CD4-positive, alpha-beta T cell treated with Interferon gamma for 1 hour (primary cell): ENCODE measurements around the gene LIG3.
"Not testable (repeated sequence)": the region's sequence is repeated elsewhere in the genome, so short reads cannot be mapped to it uniquely, and the experiment has no call there.

Experiments
- DNase-seq: peaks from one replicate; pipeline ENCODE4 v3.0.0-alpha.2; 2020

LIG3 gene

DNA sequence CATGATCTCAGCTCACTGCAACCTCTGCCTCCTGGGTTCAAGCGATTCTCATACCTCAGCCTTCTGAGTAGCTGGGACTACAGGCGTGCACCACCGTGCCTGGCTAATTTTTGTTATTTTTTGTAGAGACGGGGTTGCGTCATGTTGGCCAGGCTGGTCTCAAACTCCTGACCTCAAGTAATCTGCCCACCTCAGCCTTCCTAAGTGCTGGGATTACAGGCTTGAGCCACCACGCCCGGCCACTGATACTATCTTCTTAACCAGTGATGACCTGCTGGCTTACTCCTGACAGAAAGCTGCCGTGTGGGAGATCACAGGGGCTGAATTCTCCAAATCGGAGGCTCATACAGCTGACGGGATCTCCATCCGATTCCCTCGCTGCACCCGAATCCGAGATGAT, 20.7 kb downstream of the LIG3 start:
- DNase-seq: not testable (repeated sequence)

- DNase-seq: no peak
Observed at GRCh38 chr17:35001549-35001948, 21.2 kb downstream of the LIG3 start.

- DNase-seq: no peak
Observed at GRCh38 chr17:35002876-35003551, 22.7 kb downstream of the LIG3 start.

GRCh38 chr17:35003778-35004177, 23.5 kb downstream of the LIG3 start:
- no peak for DNase-seq

- no peak for DNase-seq
Observed at GRCh38 chr17:35006345-35006744, 26.0 kb downstream of the LIG3 start.

DNA sequence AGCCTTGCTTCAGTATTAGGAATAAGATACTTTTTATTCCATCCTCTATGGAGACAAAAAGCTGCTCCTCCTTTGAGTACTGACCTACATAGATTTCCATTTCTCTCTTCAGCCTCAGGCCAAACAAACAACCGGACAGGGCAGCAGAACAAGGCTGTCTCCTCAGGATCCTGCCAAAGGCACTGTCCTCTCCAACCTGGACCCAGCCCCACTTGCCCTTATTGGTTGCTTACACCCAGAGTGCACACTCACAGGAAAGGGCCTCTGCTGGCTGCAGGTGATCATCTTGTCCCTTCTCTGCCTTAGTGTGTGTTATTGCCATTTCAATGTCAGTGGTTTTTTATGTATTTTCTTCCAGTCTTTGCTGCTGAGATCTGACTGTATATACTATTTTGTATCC, 26.6 kb downstream of the LIG3 start:
- no peak for DNase-seq

DNA sequence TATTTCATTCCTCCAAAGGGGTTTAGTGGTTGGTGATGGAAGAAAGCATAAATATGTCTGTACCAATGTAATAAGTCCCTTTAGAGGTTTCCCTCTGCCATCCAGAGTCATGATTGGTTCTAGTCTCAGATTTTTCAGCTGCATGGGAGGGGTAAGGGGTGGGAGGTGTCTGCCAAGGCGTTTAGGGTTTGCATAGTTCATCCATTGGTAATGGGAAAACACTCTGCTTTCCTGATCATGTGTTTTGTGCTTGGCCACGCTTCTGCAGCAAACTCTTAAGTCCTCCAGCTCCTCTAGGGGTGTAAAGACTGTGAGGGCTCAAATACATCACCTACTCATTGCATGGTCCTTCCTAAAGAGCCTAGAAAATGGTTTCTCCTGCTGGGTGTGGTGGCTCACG, 29.8 kb downstream of the LIG3 start:
- no peak for DNase-seq

DNA sequence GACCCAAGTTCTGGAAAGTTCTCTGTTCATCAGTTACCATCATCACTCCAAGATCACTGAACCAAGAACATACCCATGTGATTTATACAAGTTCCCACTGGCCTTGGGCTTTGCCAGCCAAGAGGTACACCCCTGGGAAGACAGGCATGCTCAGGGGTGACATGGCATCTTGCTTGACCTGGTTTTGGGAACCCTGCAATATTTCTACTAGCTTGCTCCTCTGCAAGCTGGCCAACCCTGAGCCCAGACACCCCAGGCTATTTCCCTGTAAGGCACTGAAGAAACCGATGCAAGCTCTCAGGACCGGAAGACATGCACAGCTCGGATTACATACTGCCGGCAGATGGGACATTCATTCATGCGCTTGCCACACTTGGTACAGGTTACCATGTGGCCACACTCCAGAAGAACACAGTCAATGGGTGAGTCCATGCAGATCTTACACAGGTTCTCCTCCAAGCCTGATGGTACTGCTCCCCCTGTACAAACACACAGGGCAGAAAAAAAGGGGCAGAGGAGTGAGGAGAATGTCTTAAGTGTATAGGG, 31.4 kb downstream of the LIG3 start:
- no peak for DNase-seq

DNA sequence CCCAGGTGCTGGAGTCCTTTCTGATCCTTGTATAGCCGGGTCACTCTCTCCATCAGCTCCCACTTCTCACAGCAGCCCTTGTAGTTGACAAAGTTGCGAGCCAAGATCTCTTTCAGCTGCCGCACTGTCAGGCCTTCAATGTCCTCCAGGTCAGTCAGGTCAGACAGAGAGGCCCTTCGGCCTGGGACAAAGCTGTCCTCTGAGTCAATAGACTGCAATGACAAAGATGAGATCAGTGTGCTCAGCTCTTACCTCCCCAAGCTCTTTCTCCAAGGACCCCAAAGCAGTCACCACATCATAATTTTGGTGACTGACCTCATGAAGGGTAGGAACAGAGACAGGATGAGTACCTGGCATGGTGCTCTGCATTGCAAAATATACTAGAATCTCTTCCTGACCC, 36.1 kb downstream of the LIG3 start:
- no peak for DNase-seq

DNA sequence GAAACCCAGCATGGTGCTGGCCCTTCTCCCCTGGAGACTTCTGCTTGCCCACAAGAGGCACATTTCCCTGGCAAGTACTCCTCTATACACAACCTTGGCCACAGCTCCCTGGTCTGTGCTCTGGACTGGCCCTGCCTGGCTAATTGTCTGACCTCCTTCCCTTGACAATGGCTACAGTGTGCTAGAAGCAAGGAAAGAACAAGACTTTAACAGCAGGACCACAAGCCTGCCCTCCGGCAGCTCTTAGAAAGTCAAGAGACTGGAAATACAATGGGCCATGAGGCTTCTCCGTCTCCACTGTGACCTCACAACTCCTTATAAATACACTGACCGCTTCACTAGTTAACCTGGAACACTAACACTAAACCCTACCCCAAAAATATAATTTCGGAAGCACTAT, 36.7 kb downstream of the LIG3 start:
- DNase-seq: no peak

DNA sequence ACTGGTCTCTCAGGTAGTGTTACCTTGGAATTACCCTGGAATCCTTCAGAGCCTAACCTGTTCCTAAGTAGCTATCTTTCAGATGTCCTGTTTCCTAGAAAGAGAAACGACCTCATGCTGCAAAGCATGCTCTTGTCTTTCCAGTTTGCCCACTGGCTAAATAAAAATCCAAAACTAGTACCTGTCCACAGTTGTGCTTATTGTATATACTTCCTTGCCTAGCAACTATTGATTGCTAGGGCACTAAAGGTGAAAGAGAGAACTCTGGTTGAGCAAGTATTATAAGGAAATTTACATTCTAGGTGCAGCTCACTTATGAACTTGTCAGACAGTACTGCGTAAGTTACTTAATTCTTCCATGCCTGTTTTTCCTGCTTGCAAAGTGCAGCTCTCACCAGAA, 38.5 kb downstream of the LIG3 start:
- DNase-seq: no peak

- DNase-seq: no peak
Observed at GRCh38 chr17:35019386-35020179, 39.3 kb downstream of the LIG3 start.

- DNase-seq: no peak
Observed at GRCh38 chr17:35021520-35022380, 41.4 kb downstream of the LIG3 start.

- DNase-seq: peak; percentile 77
Observed at GRCh38 chr17:35022536-35023063, 42.3 kb downstream of the LIG3 start.

DNA sequence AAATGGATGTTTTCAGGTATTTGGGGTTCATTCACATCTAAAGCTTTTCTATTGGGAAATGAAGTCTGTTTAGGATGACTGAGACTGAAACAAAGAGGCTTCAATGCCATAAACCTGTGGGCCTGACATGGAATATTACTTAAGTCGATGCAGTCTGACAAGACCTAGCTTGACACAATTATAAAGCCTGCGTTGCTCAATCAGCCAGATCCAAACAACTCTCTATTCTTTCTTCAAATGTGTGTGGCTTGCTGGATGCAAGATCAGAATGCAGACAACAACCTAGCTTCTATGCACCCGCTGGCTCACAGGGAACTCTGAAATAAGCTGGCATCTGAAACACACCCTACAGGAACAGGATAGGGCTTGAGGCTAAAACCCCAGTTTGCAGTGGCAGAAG, 43.2 kb downstream of the LIG3 start:
- no peak for DNase-seq

GRCh38 chr17:35025541-35025940, 45.2 kb downstream of the LIG3 start:
- DNase-seq: no peak

DNA sequence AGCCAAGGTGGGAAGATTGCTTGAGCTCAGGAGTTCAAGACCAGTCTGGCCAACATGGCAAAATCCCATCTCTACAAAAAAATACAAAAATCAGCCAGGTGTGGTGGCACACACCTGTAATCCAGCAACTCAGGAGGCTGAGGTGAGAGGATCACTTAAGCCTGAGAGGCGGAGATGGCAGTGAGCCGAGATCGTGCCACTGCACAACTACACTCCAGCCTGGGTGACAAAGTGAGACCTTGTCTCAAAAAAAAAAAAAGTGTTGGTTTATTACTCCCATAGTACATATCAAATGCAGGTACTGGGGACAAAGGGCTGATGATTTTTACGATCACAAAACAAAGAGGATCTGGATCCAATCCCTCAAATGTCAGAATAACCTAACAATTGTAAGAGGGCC, 47.8 kb downstream of the LIG3 start:
- not testable (repeated sequence) for DNase-seq

GRCh38 chr17:35028531-35029262, 48.4 kb downstream of the LIG3 start:
- DNase-seq: no peak

DNA sequence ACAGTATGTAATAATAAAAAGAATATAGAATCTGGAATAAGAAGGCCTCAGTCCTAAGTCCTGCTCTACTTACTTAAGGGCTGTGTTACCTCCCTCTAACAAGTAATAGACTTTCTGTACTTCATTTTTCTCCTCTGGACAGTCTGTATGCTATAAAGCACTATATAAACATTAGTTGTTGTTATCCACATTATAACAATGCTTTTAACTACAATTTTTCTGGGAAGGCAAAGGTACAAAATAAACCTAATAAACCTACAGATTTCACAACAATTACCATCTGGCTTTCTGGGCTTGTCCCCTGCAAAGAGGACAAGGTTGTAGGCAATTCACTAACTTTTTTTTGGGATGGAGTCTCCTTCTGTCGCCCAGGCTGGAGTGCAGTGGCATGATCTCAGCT, 50.5 kb downstream of the LIG3 start:
- DNase-seq: no peak

- no peak for DNase-seq
Observed at GRCh38 chr17:35038453-35038852, 58.1 kb downstream of the LIG3 start.

DNA sequence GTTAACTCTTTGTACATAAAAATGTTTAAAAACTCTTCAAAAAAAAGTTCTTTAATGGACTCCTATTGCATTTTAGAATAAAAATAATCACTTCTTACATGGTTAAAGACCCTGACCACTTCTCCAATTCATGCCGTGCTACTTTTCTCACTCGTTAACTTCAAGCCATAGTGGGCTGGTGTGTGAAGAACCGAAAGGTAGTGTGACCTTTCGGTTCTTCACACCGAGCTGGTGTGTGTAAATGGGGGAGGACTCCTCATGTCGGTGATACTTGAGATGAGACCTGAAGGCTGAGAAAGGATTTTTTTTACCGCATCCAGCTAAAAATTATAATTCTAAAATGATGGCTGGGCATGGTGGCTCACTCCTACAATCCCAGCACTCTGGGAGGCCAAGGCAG, 61.1 kb downstream of the LIG3 start:
- no peak for DNase-seq

DNA sequence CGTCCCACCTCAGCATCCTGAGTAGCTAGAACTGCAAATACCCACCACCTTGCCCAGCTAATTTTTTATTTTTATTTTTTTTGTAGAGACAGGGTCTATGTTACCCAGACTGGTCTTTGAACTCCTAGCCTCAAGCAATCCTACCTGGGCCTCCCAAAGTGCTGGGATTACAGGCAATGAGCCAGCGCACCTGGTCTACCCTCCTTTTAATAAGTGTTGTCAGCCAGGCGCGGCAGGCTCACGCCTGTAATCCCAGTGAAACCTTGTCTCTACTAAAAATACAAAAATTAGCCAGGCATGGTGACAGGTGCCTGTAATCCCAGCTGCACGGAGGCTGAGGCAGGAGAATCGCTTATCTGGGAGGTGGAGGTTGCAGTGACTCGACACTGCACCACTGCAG, 63.9 kb downstream of the LIG3 start:
- DNase-seq: no peak
